ENCODE results near the gene MX1. TPM values are rescaled to one million over a fixed set of nuclear protein-coding genes. Genes with fewer than 3 reads are reported as not detected.

The MX1 gene
- total RNA-seq, 4 donors from 2014 or later, result 8.5 to 87.3 (median 44.8) TPM

- no peak for DNase-seq (ENCODE audit: low spot score)
- ATAC-seq (ENCODE audit: low FRiP score), result no peak
- no peak for TF ChIP-seq CTCF (IDR thresholded peaks at IDR 0.05)
These were observed 63.3 kb downstream of the MX1 start for GRCh38 chr21:41489329-41489728.

- no peak for TF ChIP-seq CTCF (IDR thresholded peaks at IDR 0.05)
- no peak for ATAC-seq (ENCODE audit: low FRiP score)
- DNase-seq (ENCODE audit: low spot score), result no peak
These were observed 64.3 kb downstream of the MX1 start for GRCh38 chr21:41490330-41490729.

GRCh38 chr21:41491412-41491811 is 65.4 kb downstream of the MX1 start:
- DNase-seq (ENCODE audit: low spot score) (no peak), ATAC-seq (ENCODE audit: low FRiP score) (no peak)
- no peak for TF ChIP-seq CTCF (IDR thresholded peaks at IDR 0.05)

GRCh38 chr21:41494242-41494641 is 68.2 kb downstream of the MX1 start:
- ATAC-seq (ENCODE audit: low FRiP score) (no peak), DNase-seq (ENCODE audit: low spot score) (no peak)
- TF ChIP-seq CTCF (IDR thresholded peaks at IDR 0.05), result no peak

GRCh38 chr21:41497008-41497407 is 71.0 kb downstream of the MX1 start:
- DNase-seq (ENCODE audit: low spot score), result no peak
- TF ChIP-seq CTCF (IDR thresholded peaks at IDR 0.05), result no peak
- no peak for ATAC-seq (ENCODE audit: low FRiP score)

GRCh38 chr21:41497788-41498187 is 71.7 kb downstream of the MX1 start:
- ATAC-seq (ENCODE audit: low FRiP score) (no peak), DNase-seq (ENCODE audit: low spot score) (no peak)
- TF ChIP-seq CTCF (IDR thresholded peaks at IDR 0.05), result no peak

- ATAC-seq (ENCODE audit: low FRiP score) (no peak), DNase-seq (ENCODE audit: low spot score) (no peak)
- no peak for TF ChIP-seq CTCF (IDR thresholded peaks at IDR 0.05)
These were observed 73.9 kb downstream of the MX1 start for GRCh38 chr21:41499920-41500319.

Measured in omental fat pad (tissue), 4 donors.